H1 (cell line): ENCODE results near the gene KLHL36. TPM values are rescaled to one million over a fixed set of nuclear protein-coding genes. Genes with fewer than 3 reads are reported as not detected.
A peak's percentile ranks its signal among the peaks of the same experiment; 100 is the strongest.

Experiments used
- CTCF ChIA-PET: fragments of 300-600 bp; sonication (Branson Sonifier 250); formaldehyde crosslinking; loops from one replicate; lab custom pipeline; 2021; ENCODE audit not compliant: partially characterized antibody; lab: Charles Lee
- POLR2A ChIA-PET: fragments of 300-600 bp; sonication (Branson Sonifier 250); formaldehyde crosslinking; loops from one replicate; lab custom pipeline; 2021; ENCODE audit warnings: inconsistent platforms; ENCODE audit not compliant: partially characterized antibody; lab: Charles Lee
- DNase-seq, 2 experiments: peaks; one replicate each; pipeline versions ENCODE4 v3.0.0 to v3.0.0-alpha.2; 2010 to 2022; ENCODE audit warnings: low spot score in 2 of 2, low read depth in 1 of 2, mixed read lengths in 1 of 2
- FAIRE-seq: peaks from 2 replicates; lab custom pipeline; 2011; peaks lifted over from hg19 to GRCh38; lab: Jason Lieb, UNC
- H2AFZ ChIP-seq: 2 replicates; pipeline ENCODE4 v1.8.1; 2012; ENCODE audit warnings: low read length, inconsistent platforms
- H2AK5ac ChIP-seq: 2 replicates; pipeline ENCODE4 v1.6.1; 2013; ENCODE audit warnings: low read depth, low read length
- H2BK120ac ChIP-seq: replicated peaks from 2 replicates; pipeline ENCODE3; 2013; ENCODE audit warnings: low read depth, low read length, inconsistent platforms
- H2BK12ac ChIP-seq: 2 replicates; pipeline ENCODE4 v1.6.1; 2013; ENCODE audit warnings: low read depth, low read length
- H2BK15ac ChIP-seq: 2 replicates; pipeline ENCODE4 v1.6.1; 2013; ENCODE audit warnings: low read length
- H2BK20ac ChIP-seq: 2 replicates; pipeline ENCODE4 v1.6.1; 2013; ENCODE audit warnings: low read length
- H2BK5ac ChIP-seq: 2 replicates; pipeline ENCODE4 v1.6.1; 2013; ENCODE audit warnings: low read depth, low read length
- H3K14ac ChIP-seq: 2 replicates; pipeline ENCODE4 v1.6.1; 2013; ENCODE audit warnings: inconsistent platforms; ENCODE audit not compliant: insufficient read length
- H3K18ac ChIP-seq: 2 replicates; pipeline ENCODE4 v1.6.1; 2013; ENCODE audit warnings: low read length; ENCODE audit errors: extremely low read depth
- H3K23ac ChIP-seq: 2 replicates; pipeline ENCODE4 v1.6.1; 2013; ENCODE audit warnings: inconsistent platforms; ENCODE audit not compliant: insufficient read length
- H3K23me2 ChIP-seq: 2 replicates; pipeline ENCODE4 v1.6.1; 2013; ENCODE audit warnings: low read depth, low read length
- H3K27ac ChIP-seq: 2 replicates; pipeline ENCODE4 v1.6.1; 2011; ENCODE audit warnings: low read depth, low read length, inconsistent platforms
- H3K27me3 ChIP-seq, 4 experiments: replicated peaks in 1 of 4; 1 replicate in 1 of 4; 2 replicates in 3 of 4; pipeline versions ENCODE4 v1.6.1 to v1.8.1; 2011 to 2013; ENCODE audit warnings: low read length in 3 of 4, mild to moderate bottlenecking in 3 of 4, inconsistent platforms in 2 of 4, mixed read lengths in 2 of 4, moderate library complexity in 1 of 4; ENCODE audit not compliant: control insufficient read depth in 3 of 4, insufficient read depth in 3 of 4; ENCODE audit errors: extremely low read depth in 1 of 4
- H3K36me3 ChIP-seq, 4 experiments: 2 replicates each; pipeline versions ENCODE4 v1.6.1 to v1.8.1; 2011 to 2013; ENCODE audit warnings: mild to moderate bottlenecking in 4 of 4, low read length in 3 of 4, moderate library complexity in 2 of 4, control low read depth in 1 of 4, inconsistent platforms in 1 of 4; ENCODE audit not compliant: insufficient read depth in 4 of 4, control insufficient read depth in 2 of 4
- H3K4ac ChIP-seq: replicated peaks from 2 replicates; pipeline ENCODE3; 2013; ENCODE audit warnings: low read length, low read depth, mixed read lengths, inconsistent platforms; ENCODE audit not compliant: insufficient read length
- H3K4me1 ChIP-seq, 4 experiments: replicated peaks in 1 of 4; 1 replicate in 1 of 4; 2 replicates in 3 of 4; pipeline versions ENCODE4 v1.6.1 to v1.8.1; 2011 to 2013; ENCODE audit warnings: low read length in 3 of 4, inconsistent platforms in 2 of 4, mixed read lengths in 1 of 4; ENCODE audit not compliant: insufficient read depth in 4 of 4, control insufficient read depth in 3 of 4
- H3K4me2 ChIP-seq, 2 experiments: 2 replicates each; pipeline versions ENCODE4 v1.6.1 to v1.8.1; 2011 to 2013; ENCODE audit warnings: low read depth in 2 of 2, low read length in 2 of 2, control low read depth in 1 of 2, inconsistent platforms in 1 of 2, mild to moderate bottlenecking in 1 of 2; ENCODE audit not compliant: insufficient read depth in 1 of 2
- H3K4me3 ChIP-seq, 4 experiments: fragments of 200-600, 300-600 bp in 1 of 4; sonication (generic), shearing (Covaris generic), sonication (Bioruptor Twin) in 1 of 4; 2 replicates each; pipeline versions ENCODE4 v1.5.1 to v1.8.1; 2011 to 2016; ENCODE audit warnings: low read length in 4 of 4, low read depth in 3 of 4, control low read depth in 2 of 4, inconsistent platforms in 2 of 4, mild to moderate bottlenecking in 2 of 4, mixed read lengths in 1 of 4, moderate library complexity in 1 of 4; ENCODE audit not compliant: insufficient read depth in 2 of 4; ENCODE audit errors: extremely low read depth in 1 of 4
- H3K56ac ChIP-seq: replicated peaks from 2 replicates; pipeline ENCODE3; 2013; ENCODE audit warnings: low read depth, mild to moderate bottlenecking, mixed read lengths, low read length, inconsistent platforms; ENCODE audit not compliant: insufficient read length
- H3K79me1 ChIP-seq: 2 replicates; pipeline ENCODE4 v1.6.1; 2013; ENCODE audit warnings: low read depth, low read length, control low read depth
- H3K79me2 ChIP-seq, 2 experiments: 2 replicates each; pipeline versions ENCODE4 v1.6.1 to v1.8.1; 2012 to 2013; ENCODE audit warnings: low read length in 2 of 2, mild to moderate bottlenecking in 2 of 2, inconsistent platforms in 1 of 2; ENCODE audit not compliant: insufficient read depth in 2 of 2, control insufficient read depth in 1 of 2
- H3K9ac ChIP-seq, 4 experiments: replicated peaks in 1 of 4; 1 replicate in 1 of 4; 2 replicates in 3 of 4; pipeline versions ENCODE4 v1.6.1 to v1.8.1; 2011 to 2013; ENCODE audit warnings: low read depth in 3 of 4, low read length in 3 of 4, control low read depth in 2 of 4, mild to moderate bottlenecking in 2 of 4, moderate library complexity in 2 of 4, inconsistent platforms in 1 of 4; ENCODE audit errors: extremely low read depth in 1 of 4
- H3K9me3 ChIP-seq, 2 experiments: 2 replicates each; pipeline versions ENCODE4 v1.6.1 to v1.8.1; 2012 to 2013; ENCODE audit warnings: mild to moderate bottlenecking in 2 of 2, moderate library complexity in 2 of 2, control low read depth in 1 of 2, inconsistent platforms in 1 of 2, low read depth in 1 of 2, low read length in 1 of 2, mixed read lengths in 1 of 2; ENCODE audit not compliant: insufficient read depth in 2 of 2
- H4K20me1 ChIP-seq, 2 experiments: replicated peaks in 1 of 2; 2 replicates each; pipeline versions ENCODE3 to v1.8.1; 2011 to 2013; ENCODE audit warnings: inconsistent platforms in 2 of 2, low read length in 2 of 2, mild to moderate bottlenecking in 1 of 2; ENCODE audit not compliant: insufficient read depth in 2 of 2, control insufficient read depth in 1 of 2
- H4K5ac ChIP-seq: 2 replicates; pipeline ENCODE4 v1.6.1; 2013; ENCODE audit warnings: low read length, low read depth, mixed read lengths, inconsistent platforms; ENCODE audit not compliant: insufficient read length
- H4K8ac ChIP-seq: 2 replicates; pipeline ENCODE4 v1.8.0; 2013; ENCODE audit warnings: mild to moderate bottlenecking, moderate library complexity, low read length, inconsistent platforms; ENCODE audit not compliant: insufficient read depth; ENCODE audit errors: extremely low read depth
- H4K91ac ChIP-seq: replicated peaks from 2 replicates; pipeline ENCODE3; 2013; ENCODE audit warnings: low read length, mixed read lengths, inconsistent platforms; ENCODE audit not compliant: insufficient read length
- BACH1 ChIP-seq: IDR thresholded peaks from 2 replicates; pipeline ENCODE4 v1.6.1; 2012; ENCODE audit warnings: low read length, improper control_type of control experiment
- EZH2 ChIP-seq: fragments of 200-600 bp; sonication (generic); IDR thresholded peaks from 2 replicates; pipeline ENCODE4 v1.7.1; 2012; ENCODE audit warnings: low read depth, mild to moderate bottlenecking, moderate library complexity, low read length, inconsistent platforms; ENCODE audit not compliant: severe bottlenecking
- HDAC2 ChIP-seq, 2 experiments: fragments of 300-600 bp in 1 of 2; sonication (generic) in 1 of 2; IDR thresholded peaks; 2 replicates each; pipeline ENCODE4 v1.6.1; 2011 to 2012; ENCODE audit warnings: low read depth in 2 of 2, low read length in 2 of 2, mild to moderate bottlenecking in 2 of 2, moderate library complexity in 2 of 2, borderline replicate concordance in 1 of 2, inconsistent platforms in 1 of 2
- KDM4A ChIP-seq: IDR thresholded peaks from one replicate; pipeline ENCODE4 v1.7.1; 2012; ENCODE audit warnings: low read depth, mild to moderate bottlenecking, moderate library complexity, low read length, inconsistent platforms; ENCODE audit not compliant: severe bottlenecking
- TEAD4 ChIP-seq: IDR thresholded peaks from 2 replicates; pipeline ENCODE4 v1.6.1; 2012; ENCODE audit warnings: low read depth, low read length, inconsistent platforms, mixed read lengths
- whole genome bisulfite sequencing, 2 experiments: shearing (Covaris generic) in 1 of 2; methylation state at CpG; one replicate each; pipeline versions ENCODE4 v1.1.6 to v1.1.7; 2013 to 2015; ENCODE audit warnings: low lambda C conversion rate in 2 of 2, mixed read lengths in 2 of 2, inconsistent platforms in 1 of 2, low coverage in 1 of 2, missing lambda C conversion rate in 1 of 2; ENCODE audit not compliant: insufficient replicate concordance in 2 of 2, insufficient coverage in 1 of 2, insufficient read length in 1 of 2; ENCODE audit errors: extremely low coverage in 1 of 2, missing lambda C conversion rate in 1 of 2; 5-methylcytosine and 5-hydroxymethylcytosine counted together
- polyA plus RNA-seq, 7 experiments: library from polyadenylated mRNA; depleted of rRNA in 3 of 7; stranded (reverse) in 5 of 7; unstranded in 2 of 7; fragments of >200 nt in 5 of 7; fragments of 200-250 nt in 2 of 7; gene quantifications; 1 replicate in 5 of 7; 2 replicates in 1 of 7; 4 replicates in 1 of 7; pipeline versions ENCODE4 v1.2.1 to v1.2.3, GENCODE V29; 2011 to 2013; ENCODE audit warnings: missing spikeins in 2 of 7, mixed read lengths in 2 of 7
- total RNA-seq: library from RNA; stranded (reverse); fragmentation: NEBNext Ultra II Directional; extraction: Animal tissue kit (Norgen Biotek cat#: 25700); gene quantifications from 2 replicates; pipeline ENCODE4 v1.2.1, GENCODE V29; 2021
- TF ChIP-seq, protein P1 (sequence below): IDR thresholded peaks from 2 replicates; pipeline ENCODE4 v1.6.1; 2012; ENCODE audit warnings: inconsistent platforms
- TF ChIP-seq, protein P2 (sequence below), 3 experiments: IDR thresholded peaks; 1 replicate in 2 of 3; 2 replicates in 1 of 3; pipeline versions ENCODE4 v1.5.1 to v1.6.1; 2011; ENCODE audit warnings: low read length in 3 of 3, mild to moderate bottlenecking in 3 of 3, inconsistent platforms in 2 of 3, low read depth in 1 of 3, moderate library complexity in 1 of 3; ENCODE audit not compliant: insufficient read depth in 1 of 3; ENCODE audit errors: control extremely low read depth in 1 of 3

The KLHL36 gene
- total and polyA plus RNA-seq, 2 of the 8 experiments (the other 6 are each of a cell fraction or from before 2014, with no cell fraction given), result 22.9 to 33.6 TPM

DNA sequence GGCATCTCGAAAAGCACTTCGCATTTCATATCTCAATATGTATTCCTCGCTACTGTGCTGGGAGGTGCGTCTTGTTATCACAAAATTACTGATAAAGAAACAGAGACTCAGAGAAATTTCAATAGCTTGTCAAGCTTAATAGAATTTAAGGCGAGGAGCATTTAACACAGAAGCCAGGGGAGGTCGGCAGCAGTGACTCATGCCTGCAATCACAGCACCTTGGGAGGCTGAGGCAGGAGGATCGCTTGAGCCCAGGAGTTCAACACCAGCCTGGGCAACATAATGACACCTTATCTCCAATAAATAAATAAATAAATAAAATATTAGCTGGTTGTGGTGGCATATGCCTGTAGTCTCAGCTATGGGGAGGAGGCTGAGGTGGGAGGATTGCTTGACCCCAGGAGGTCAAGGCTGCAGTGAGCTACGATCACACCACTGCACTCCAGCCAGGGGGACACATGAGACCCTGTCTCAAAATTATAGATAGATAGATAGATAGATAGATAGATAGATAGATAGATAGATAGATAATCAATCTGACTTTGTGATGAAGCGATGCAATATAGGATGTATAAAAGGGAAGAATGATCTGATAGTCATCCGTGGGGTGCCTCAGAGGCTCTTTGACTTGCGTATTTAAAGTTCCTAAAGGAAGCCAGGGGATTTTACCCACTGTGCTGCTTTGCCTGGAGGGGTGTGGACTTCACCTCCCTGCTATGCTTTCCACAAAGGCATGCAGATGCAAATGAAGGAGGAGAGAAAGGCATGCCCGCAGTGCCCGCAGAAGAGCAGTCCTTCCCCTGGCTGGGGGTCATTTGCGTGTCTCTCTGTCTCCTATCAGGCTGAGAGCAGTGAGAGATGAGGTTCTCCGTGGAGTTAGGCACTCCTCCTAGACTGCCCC, 35.6 kb downstream of the KLHL36 start:
- Histone ChIP-seq H4K91ac (no peak overlapping the region), H3K4me3 (peak overlapping the region in 1 of 4 experiments; percentile 4; a peak in 1 of 8 replicates), H3K4me1 (peaks cover 0 to 12% (median 6%) of the 10 kb centered on the region in 4 experiments; a peak in 5 of 7 replicates), H2BK12ac (0 out of 2 replicates have a peak overlapping the region, but pooled peaks have one; percentile 61), H2BK120ac (peak overlapping the region; percentile 41), H3K18ac (no peak overlapping the region), H3K14ac (no peak overlapping the region), H3K36me3 (no peaks in the 10 kb centered on the region), H2BK15ac (0 out of 2 replicates have a peak overlapping the region, but pooled peaks have one; percentile 2), H3K23me2 (no peaks in the 10 kb centered on the region), H3K4me2 (peak overlapping the region; percentile 5 to 44; a peak in 3 of 4 replicates), H2AFZ (no peak overlapping the region), H3K27me3 (no peaks in the 10 kb centered on the region; a peak in 1 of 7 replicates), H3K9ac (no peak overlapping the region), H3K79me1 (no peaks in the 10 kb centered on the region), H3K9me3 (no peaks in the 10 kb centered on the region), H2AK5ac (no peak overlapping the region), H3K56ac (no peak overlapping the region), H4K20me1 (no peaks in the 10 kb centered on the region), H3K23ac (no peak overlapping the region), H2BK20ac (peak overlapping the region; percentile 87; the same call in 1 of the 2 replicates), H2BK5ac (peak overlapping the region; percentile 41; the same call in 1 of the 2 replicates), H3K79me2 (no peaks in the 10 kb centered on the region), H4K5ac (no peak overlapping the region), H4K8ac (no peak overlapping the region), H3K4ac (no peak overlapping the region), H3K27ac (no peak overlapping the region)
- CTCF ChIA-PET, result interaction anchor here (1.2 to 1.9 kb wide), 3 partner anchors 12 to 54 kb away, joined by 3 to 10 read pairs (median 9); no protein-coding TSS in a partner anchor
- POLR2A ChIA-PET, result interaction anchor here (1.1 to 1.6 kb wide), 2 partner anchors 12 to 17 kb away, joined by 4 read pairs; no protein-coding TSS in a partner anchor
- DNase-seq (peak in 1 of 2 experiments; percentile 17), FAIRE-seq (peak; percentile 57)
- WGBS, 2 experiments, result 38% methylated on average over 15 of the region's 15 CpGs; no CpG with 5 or more reads in 1 of the 2 experiments
- no peak for TF ChIP-seq EZH2
- TF ChIP-seq KDM4A, result peak; percentile 19
- TF ChIP-seq BACH1, result peak; percentile 64
- TF ChIP-seq TEAD4, result peak; percentile 70
- TF ChIP-seq, protein P1, sequence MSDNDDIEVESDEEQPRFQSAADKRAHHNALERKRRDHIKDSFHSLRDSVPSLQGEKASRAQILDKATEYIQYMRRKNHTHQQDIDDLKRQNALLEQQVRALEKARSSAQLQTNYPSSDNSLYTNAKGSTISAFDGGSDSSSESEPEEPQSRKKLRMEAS, result no peak
- TF ChIP-seq HDAC2 (IDR thresholded peaks at IDR 0.05; ENCODE audit: borderline replicate concordance in 1 of 2, low read depth in 2 of 2, low read length in 2 of 2), result peak in 1 of 2 experiments; percentile 90; a peak in 1 of 4 replicates
- TF ChIP-seq, protein P2, sequence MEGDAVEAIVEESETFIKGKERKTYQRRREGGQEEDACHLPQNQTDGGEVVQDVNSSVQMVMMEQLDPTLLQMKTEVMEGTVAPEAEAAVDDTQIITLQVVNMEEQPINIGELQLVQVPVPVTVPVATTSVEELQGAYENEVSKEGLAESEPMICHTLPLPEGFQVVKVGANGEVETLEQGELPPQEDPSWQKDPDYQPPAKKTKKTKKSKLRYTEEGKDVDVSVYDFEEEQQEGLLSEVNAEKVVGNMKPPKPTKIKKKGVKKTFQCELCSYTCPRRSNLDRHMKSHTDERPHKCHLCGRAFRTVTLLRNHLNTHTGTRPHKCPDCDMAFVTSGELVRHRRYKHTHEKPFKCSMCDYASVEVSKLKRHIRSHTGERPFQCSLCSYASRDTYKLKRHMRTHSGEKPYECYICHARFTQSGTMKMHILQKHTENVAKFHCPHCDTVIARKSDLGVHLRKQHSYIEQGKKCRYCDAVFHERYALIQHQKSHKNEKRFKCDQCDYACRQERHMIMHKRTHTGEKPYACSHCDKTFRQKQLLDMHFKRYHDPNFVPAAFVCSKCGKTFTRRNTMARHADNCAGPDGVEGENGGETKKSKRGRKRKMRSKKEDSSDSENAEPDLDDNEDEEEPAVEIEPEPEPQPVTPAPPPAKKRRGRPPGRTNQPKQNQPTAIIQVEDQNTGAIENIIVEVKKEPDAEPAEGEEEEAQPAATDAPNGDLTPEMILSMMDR (IDR thresholded peaks at IDR 0.05; ENCODE audit: control extremely low read depth in 1 of 3, insufficient read depth in 1 of 3, low read depth in 1 of 3, low read length in 3 of 3), result no peak
